ENCODE data around the gene FOXP1.

Gene FOXP1

DNA sequence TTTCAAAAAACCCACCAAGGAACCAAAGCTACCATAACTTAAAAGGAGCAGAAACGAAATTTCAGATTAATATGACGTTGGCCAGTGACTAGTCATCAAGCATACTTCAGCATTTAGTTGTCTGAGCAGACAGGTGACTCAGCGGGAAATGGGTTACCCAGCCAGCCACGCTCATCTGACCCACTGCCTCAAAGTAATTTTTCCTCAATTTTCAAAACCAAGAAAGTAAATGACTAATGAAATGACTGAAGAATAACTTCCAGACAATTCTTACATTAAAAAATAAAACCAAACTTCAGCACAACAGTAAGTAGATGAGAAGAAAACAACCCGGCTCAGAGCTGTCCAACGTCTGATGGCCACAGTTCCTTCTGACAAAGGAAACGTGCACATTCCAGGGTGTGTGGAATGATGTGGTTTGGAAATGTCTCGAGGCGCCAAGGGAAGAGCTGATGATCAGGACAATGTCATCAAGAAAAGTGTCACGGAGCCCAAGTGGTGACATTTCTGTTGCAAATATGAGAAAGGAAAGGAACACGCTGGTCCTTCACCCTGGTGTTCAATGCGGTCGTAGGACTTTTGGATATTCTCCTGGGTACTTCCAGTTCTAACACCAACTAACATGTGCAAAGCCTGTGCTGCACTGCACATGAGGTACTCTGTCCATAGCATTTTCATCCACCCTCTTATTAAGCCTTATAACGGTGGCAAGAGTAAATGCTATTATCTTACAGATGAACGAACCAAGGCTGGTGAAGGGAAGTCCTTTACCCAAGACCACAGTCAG is 79.1 kb downstream of the FOXP1 start:
- DNase-seq (ENCODE audit: low read depth): peak; percentile 93

GRCh38 chr3:71503525-71504249 is 79.8 kb downstream of the FOXP1 start:
- DNase-seq (ENCODE audit: low read depth): no peak

- DNase-seq (ENCODE audit: low read depth): no peak
These were observed 81.4 kb downstream of the FOXP1 start for GRCh38 chr3:71502066-71502625.

GRCh38 chr3:71500696-71501095 is 82.8 kb downstream of the FOXP1 start:
- DNase-seq (ENCODE audit: low read depth): no peak

GRCh38 chr3:71499227-71499876 is 84.2 kb downstream of the FOXP1 start:
- no peak for DNase-seq (ENCODE audit: low read depth)

DNA sequence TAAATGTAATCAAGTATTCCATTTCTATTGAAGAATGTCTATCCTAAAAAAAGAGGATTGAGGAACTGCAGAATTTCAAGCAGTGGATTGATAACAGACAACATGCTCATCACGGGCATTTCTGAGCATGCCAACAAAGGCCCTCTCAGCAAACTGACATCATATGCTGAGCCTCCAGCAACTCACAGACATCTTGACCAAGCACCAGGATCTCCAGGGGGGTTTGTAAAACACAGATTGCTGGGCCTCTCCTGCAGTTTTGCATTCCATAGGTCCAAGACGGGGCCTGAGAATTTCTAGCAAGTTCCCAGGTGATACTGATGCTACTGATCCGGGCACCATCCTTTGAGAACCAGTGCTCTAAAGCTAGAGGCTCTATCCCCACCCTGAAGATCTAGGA is 85.0 kb downstream of the FOXP1 start:
- no peak for DNase-seq (ENCODE audit: low read depth)

GRCh38 chr3:71497971-71498444 is 85.5 kb downstream of the FOXP1 start:
- no peak for DNase-seq (ENCODE audit: low read depth)

- DNase-seq (ENCODE audit: low read depth): no peak
These were observed 86.1 kb downstream of the FOXP1 start for GRCh38 chr3:71497367-71497897.

- DNase-seq (ENCODE audit: low read depth): peak; percentile 71
These were observed 87.6 kb downstream of the FOXP1 start for GRCh38 chr3:71495708-71496472.

DNA sequence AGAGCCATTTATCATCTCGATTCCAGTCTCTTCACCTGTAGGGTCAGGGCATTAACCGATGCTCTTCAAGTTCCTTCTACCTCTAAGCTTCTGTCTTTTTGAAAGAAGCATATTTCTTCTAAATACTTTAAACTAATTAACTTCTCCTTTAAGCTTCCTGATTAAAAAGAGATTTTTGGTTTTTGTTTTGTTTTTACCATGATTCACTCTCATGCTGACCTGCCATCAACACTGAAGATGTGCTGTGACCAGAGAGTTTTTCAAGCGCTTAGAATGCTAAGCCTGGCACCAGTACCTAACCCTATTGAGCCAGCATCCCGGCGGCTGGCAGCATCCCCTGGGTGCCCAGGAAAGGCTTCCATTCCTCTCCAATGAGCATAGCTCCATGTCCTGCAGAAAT is 89.3 kb downstream of the FOXP1 start:
- no peak for DNase-seq (ENCODE audit: low read depth)

DNA sequence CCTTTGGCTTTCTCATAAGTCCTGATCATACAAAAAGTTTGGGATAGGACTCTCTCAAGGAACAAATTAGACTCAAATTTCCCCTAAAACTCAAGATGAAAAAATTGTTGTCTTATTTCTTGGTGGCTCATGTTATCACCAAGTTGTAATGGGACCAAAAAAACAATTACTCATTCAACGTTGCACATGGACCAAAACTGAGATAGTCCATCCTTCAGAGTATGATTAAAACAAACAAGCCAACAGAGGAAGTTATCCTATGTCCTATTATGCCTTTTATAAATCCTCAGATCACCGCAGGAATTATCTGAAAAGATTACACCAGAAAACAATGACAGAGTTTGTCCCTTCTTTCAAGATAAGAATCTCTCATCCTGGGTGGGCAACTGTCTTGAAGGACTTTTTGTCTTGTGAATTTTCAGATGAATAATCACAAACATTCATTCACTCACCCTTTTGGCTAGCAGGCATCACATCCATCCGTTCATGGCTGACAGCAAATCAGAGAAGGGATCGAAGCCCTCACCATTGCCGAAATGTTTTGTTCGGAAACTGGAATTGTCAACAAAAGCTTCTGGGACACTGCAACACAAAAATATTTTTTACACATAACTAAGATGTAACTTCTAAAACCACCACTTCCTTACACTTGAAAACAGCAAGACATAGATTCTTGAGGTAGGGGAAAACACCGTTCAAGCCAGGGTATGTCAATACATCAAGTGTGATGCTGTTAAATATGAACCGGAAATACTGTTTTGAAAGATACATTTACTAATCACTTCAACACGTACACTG is 90.4 kb downstream of the FOXP1 start:
- no peak for DNase-seq (ENCODE audit: low read depth)

GRCh38 chr3:71492566-71492965 is 91.0 kb downstream of the FOXP1 start:
- no peak for DNase-seq (ENCODE audit: low read depth)

- no peak for DNase-seq (ENCODE audit: low read depth)
These were observed 92.3 kb downstream of the FOXP1 start for GRCh38 chr3:71491154-71491752.

DNA sequence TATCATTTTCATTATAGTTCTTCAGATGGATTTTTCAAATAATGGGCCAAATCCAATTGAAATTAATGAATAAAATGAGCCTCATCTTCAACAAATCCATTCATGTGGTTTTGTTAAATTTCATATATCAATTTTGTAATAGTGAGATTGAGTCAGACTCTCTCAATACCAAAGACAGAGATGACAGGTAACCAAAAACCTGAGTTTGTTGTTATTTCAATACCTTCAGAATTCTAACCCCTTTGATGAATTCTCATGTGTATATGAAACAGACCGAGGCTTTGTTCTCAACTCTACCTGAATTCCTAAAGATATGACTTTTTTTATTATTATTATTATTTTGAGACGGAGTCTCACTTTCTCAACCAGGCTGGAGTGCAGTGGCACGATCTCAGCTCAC is 92.8 kb downstream of the FOXP1 start:
- no peak for DNase-seq (ENCODE audit: low read depth)

DNA sequence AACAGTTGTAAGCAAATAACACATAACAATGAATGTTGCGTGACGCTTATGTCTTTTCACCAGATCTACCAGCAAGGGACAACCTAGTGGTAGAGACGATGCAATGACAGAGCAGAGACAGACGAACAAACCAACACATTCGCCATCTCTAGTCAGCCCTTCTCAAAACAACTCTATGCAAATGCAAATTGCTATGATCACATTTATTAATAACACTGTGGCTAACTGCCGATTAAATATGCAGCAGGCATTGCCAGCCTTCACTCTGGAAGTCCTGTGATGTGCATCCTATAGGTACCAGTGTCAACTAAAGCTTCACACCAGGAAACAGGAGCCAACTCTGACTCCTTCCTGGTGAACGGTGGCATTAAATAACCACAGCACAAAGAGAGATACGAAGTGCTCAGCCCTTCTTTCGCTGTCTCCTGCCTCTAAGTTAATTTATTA is 94.2 kb downstream of the FOXP1 start:
- no peak for DNase-seq (ENCODE audit: low read depth)

GRCh38 chr3:71488882-71489281 is 94.6 kb downstream of the FOXP1 start:
- no peak for DNase-seq (ENCODE audit: low read depth)

- DNase-seq (ENCODE audit: low read depth): no peak
These were observed 95.1 kb downstream of the FOXP1 start for GRCh38 chr3:71488391-71488809.

DNA sequence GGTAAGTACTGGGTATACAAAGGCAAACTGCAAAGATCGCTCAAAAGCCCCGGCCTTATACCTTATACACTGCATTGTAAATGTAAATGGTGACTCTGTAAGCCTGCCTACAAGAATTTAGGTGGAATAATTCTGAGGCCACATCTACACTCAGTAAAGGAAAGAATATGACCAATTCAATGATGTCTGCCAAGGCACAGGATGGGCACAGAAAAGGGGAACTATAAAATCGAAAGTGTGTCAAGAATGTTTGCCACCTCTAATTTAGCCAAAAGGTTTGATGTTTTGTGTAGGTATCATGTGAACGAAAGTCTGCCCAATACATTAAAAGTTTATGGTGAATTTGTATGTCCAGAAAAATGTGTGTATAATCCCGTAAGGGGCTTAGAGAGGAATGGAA is 96.1 kb downstream of the FOXP1 start:
- DNase-seq (ENCODE audit: low read depth): no peak

GRCh38 chr3:71486831-71487230 is 96.7 kb downstream of the FOXP1 start:
- no peak for DNase-seq (ENCODE audit: low read depth)

GRCh38 chr3:71485896-71486295 is 97.6 kb downstream of the FOXP1 start:
- DNase-seq (ENCODE audit: low read depth): no peak
